Islet precursor cell (in vitro differentiated cells): ENCODE data around the gene SH3GLB2.
"Not testable (repeated sequence)": the region's sequence is repeated elsewhere in the genome, so short reads cannot be mapped to it uniquely, and the experiment has no call there.

Experiments used
- DNase-seq: peaks from one replicate; pipeline ENCODE4 v3.0.0-alpha.2; 2018

The SH3GLB2 gene

DNA sequence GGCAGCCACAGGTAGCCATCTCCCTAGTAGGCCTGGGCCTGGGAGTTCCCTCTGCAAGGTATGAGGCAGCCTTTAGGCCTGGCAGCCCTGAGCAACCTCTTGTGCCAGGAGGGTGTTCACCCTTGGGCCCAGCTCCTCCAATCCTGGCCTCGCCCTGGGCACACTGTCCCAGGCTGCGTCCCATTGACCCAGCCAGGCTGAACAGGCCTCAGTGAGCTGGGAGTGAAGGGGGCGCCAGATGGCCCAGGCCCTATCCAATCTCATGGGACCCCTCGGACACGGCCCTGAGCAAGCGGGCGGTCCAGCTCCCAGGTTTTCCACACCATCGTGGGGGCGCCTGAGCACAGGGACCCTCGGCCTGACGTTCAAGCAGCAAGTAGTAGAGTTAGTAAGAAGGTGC lies 14.5 kb downstream of the SH3GLB2 start:
- DNase-seq: no peak

DNA sequence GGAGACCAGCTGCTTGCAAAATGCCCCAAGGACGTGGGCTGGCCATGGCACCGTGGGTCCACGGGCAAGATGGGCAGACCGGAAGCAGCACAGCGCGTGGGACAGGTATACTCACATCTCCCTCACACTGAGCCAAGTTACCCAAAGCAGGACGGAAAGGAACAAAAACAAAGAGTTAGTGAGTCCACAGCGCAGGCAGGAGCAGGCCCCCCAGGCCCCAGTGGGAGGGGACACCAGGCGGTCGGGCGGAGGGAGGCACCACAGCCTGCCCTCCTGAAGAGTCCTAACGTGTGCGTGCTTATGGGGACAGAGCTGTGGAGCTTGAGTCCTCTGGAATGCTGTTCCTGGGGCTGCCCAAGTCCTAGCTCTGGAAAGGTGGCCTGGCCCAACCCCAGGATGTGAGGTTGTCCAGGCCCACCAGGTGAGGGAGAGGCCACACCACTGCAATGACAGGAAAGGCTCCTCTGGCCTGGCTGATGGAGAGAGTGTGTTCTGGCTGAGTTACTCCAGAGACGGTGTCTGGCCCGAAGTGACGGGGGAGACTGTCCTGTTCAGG lies 15.2 kb downstream of the SH3GLB2 start:
- DNase-seq: no peak

DNA sequence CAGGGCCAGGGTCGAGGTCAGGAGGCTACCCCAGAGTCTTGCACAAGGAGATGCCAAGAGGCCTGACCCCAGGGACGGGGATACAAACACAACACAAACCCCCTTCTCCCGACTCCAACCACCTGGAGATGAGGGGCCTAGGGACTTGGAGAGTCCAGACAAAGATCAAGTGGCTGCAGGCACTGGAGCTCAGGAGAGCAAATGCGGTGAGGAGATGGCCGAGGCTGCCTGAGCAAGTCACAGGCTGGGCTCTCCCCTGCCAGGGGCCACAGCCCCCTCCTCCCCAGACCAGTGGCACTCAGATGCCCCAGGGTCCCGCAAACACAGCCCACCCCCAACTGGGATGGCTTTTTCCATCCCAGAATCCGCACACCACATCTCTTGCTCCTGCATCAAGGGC lies 15.8 kb downstream of the SH3GLB2 start:
- DNase-seq: no peak

DNA sequence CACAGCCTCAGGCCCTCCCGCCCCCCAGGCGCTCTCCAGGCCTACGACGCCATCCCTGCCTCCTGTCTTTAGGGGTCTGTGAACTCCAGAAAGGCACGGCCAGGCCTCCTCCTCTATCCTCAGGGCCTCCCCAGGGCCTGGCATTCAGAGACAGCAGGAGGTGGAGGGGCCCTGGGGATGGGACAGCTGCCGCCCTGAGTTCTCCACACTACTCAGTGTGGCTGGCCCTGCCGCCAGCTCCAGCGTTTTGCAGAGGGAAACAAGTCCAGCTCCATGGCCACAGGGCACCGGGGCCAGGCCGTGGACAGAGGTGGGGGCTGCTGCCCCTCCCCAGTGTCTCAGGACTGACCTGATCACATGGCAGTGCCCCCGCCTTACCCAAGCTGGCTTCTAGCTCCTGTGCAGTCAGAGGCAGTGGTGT lies 16.4 kb downstream of the SH3GLB2 start:
- DNase-seq: no peak

DNA sequence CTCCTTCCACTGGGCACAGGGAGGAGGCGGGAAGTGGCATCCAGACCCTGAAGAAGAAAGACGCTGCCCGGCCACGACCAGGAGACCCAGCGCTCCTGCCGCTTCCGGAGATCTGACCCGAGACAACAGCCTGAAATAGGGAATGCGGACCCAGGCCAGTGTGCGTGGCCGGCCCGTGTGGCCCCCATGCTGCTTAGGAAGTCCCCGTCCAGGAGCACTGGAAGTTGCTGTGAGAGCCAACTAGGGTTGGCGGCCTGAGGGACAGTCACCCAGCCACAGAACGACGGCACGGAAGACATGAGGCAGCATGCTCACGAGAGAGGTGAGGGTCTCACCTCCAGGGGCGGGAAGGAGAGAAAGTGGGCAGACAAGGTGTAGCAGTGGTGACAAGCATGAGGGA lies 17.0 kb downstream of the SH3GLB2 start:
- no peak for DNase-seq

DNA sequence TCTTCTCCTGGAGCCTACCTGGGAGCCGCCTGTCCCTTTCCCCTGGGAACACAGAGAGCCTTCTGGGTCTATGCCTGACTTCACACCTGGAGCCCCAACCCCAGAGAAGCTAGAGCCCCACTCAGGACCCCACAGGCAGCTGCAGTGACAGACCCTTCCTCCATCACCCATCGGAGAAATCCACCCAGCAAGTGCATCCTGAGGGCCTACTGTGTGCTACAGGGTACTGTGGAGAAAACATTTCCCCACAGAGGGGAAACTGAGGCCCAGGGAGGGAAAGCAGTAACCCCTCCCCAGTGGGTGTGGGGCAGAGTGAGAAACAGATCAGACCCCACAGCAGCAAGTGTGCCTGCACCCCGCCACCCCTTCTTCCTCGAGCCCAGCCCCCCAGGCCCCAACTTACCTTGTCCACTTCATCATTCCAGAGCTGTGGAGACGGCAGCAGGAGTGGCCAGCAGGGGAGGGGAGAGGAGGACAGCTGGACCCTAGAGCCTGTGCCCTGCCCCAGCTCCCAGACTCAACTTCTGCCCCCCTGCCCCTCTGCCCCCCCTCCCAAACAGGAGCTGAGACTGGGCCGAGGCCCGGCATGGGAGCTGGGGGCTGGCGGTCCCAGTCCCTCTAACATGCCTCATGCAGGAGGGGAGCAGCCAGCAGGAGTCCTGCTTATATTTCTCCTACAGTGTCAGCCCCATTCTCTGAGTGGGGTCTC lies 17.7 kb downstream of the SH3GLB2 start:
- no peak for DNase-seq

DNA sequence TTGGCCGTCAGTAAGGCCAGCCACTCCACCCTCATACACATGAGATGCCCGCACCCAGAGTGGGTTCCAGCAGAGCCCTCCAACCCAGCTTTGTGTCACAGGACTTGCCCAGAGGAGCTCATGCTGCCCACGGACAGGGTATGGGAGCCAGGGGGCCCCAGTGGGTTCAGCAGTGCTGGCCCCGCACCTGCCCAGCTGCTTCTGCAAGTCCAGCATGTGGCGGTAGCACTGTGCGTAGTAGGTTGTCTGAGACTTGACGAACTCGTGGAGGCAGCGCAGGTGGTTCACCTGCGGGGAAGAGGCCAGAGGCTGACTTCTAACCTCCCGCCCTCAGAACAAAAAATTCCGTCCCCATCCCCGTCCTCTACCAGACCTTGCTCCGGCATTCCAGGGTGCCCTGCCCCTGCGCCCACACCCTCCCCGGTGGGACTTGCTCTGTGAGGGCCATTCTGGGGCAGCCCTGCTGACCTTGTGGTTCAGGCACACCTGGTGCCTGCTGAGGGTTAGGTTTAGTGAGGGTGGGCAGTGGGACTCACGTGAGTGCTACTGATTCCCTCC lies 18.5 kb downstream of the SH3GLB2 start:
- DNase-seq: no peak

DNA sequence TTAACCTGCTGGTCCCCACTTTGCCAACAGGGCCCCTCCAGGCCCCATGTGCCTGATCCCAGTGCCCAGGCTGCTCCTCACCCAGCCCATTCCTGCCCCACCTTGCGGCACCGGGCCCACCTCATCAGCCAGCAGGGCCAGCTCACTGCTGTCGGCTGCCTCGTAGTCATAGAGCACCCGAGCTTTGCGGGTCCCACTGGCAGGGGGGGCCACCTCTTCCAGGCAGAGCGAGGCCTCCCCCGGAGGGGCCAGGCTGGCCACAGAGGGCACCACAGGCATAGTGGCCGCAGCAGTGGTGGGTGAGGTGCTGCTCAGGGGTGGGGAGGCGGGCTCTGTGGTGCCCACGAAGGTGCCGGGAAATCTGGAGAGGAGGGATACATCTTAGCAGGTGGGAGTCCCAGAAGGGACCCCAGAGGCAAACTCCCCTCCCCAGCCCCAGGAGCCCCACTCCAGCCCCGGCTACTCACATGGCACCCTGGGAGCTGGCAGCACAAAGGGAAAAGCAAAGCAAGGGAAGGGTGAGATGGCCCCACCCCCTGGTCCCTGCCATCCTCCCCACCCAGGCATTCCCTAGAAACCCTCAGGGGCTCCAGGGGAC lies 19.0 kb downstream of the SH3GLB2 start:
- no peak for DNase-seq

DNA sequence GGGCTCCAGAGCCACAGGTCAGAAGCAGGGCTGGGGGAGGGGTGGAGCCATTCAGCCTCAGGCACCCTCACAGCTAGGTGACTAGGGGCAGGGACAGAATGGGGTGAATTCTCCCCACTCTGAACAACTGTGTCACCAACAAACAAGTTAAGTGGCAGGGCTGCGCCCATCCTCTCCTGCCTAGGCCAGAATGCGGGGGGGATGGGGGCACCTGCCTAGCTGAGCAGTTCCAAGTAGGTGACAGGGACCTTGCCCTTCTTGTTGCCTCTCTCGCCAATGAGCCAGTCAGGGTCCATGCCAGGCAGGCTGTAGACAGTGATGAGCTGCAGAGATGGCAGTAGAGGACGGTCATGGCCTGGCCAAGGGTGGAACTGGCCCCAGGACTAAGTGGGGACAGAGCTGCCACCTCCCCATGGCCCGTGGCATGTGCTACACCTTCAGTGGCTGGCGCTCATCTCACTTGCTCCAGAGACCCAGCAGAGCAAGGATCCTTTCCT lies 19.6 kb downstream of the SH3GLB2 start:
- no peak for DNase-seq

DNA sequence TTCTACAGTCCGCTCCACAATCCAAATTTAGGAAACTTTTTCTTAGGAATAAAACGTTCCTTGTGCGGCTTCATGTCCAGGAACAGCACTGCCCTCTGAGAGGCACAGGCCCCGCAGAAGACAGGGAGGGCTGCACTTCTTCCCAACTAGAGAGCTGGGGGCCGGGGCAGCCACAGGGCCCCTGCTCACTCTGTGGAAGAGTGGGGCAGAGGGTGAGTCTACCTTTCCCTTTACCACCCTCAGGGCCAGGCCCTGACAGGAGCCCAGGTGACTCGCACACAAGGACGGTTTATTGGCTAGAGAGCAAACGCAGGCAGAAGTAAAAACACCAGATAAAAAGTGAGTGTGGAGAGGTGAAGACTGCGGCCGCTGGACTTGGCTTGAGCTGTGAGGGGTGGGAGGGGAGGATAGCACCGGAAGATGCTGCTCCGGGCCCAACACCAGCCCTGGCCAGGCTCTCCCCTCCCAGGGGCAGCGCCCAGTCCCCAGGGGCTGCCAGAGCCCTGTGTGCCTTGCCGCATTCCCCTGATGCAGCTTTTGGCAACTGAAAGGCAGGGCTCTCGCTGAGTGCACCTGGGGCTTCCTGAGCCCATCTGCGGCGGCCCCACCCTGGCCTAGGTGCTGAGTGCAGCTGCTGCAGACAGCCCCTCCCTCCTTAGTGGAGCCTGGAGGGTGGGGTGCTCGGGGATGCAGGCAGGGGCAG lies 20.2 kb downstream of the SH3GLB2 start:
- no peak for DNase-seq

DNA sequence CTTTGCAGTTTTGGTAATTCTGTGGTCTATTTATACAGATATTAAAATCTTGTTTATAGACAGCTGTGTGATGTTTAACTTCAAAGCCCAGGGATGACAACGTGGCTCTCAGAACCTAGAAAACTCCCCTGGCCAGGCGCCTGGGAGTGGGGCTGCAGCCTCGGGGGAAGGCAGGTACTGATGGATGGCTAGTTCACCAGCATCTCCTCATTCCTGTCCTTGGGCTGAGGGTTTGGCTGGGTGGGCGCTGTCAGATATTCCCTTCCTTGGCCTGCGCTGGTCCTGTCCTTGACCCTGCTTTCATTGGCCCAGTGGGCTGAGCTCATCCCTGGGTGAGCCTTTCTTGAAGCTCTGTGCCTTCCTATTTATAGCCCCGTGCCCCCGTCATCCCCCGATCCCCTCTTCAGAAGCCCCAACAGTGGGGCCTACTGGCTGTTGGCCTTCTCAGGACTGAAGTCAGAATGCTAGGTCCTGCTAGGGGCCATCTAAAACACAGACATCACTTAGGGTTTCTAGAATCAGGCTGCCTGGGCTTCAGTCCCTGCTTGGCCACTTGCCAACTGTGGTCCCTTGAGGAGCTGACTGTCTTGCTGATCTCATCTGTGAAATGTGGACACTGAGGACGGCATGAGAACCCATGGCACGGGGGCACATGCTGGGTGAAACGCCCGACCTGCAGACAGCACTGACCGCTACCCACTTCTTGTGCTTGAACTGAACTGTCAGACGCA lies 20.9 kb downstream of the SH3GLB2 start:
- DNase-seq: no peak

DNA sequence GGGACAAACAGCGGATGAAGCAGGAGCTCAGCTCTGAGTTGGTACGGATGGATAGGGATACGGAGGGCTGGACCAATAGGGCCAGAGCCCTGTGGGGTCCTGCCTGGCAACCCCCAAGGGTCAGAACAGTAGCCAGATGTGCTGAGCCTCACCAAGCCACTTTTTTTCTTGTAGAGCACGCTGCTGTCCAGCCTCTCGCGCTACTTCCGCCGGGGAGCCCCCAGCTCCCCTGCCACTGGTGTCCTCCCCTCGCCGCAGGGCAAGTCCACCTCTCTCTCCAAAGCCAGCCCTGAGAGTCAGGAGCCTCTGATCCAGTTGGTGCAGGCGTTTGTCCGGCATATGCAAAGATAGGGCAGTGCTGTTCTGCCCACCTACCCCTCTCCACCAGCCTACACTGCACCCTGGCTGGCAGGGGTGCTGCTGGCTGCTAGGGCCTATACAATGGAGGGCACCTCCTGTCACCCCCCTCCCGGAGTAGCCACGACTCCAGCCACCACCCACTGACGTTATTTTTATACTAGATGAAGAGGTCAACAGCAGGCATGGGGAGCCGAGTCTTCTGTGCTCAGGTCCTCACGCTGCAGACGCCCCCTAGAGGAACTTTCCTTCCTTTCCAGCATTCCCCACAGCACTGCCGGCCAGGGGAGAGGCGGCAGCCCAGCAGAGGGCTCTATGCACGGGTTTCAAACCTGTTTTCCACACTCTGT lies 21.6 kb downstream of the SH3GLB2 start:
- peak; percentile 90 for DNase-seq

DNA sequence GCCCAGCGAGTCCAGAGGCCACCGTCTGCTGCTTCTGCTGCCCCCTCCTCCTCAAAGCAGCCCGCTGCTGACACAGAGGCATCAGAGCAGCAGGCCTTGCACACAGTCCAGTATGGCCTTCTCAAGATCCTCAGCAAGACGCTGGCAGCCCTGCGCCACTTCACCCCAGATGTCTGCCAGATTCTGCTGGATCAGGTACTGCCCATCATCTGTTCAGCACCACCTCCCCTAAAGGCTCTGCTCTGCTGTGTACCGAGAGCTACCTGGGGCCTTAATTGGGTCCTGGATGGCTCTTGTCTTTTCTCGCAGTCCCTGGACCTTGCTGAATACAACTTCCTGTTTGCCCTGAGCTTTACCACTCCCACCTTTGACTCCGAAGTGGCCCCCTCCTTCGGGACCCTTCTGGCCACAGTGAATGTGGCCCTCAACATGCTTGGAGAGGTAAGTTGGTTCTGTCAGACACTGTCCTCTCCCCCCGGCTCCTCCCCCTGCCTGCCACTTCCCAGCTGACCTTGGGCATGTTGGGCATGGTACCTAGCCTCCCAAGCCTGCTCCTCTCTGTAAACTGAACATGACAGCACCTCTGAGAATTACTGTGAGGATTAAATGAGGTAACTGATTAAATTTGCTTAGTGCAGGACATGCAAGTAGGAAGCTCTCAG lies 22.7 kb downstream of the SH3GLB2 start:
- DNase-seq: no peak

DNA sequence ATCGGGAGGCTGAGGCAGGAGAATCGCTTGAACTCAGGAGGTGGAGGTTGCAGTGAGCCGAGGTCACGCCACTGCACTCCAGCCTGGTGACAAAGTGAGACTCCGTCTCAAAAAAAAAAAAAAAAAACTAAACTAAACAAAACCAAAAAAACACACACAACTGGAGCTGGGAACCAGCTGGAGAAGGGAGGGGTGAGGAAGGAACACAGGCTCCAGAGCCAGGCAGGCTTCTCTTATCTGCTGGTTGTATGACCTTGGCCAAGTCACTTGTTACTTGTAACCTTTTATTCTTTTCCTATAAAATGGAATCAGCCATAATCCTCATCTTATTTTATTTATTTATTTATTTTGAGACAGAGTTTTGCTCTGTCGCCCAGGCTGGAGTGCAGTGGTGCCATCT lies 24.0 kb downstream of the SH3GLB2 start:
- DNase-seq: not testable (repeated sequence)

DNA sequence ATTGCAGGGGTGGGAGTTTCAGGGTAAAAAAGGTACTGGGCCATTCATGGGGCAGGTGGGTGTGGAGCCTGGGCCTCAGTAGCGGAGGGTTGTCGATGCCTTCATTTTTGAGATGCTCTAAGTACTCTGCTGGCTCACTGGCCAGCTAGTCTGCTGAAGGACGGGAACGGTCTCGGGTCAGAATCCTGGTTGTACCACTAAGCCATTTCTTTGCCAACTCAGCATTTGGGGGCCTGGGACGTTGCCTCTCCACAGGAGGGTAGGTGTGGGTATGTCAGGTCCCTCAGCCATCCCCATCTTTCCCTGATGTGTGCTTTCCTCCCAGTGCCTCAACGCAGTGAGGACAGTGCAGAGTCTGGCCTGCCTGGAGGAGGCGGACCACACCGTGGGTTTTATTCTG lies 25.1 kb downstream of the SH3GLB2 start:
- no peak for DNase-seq

DNA sequence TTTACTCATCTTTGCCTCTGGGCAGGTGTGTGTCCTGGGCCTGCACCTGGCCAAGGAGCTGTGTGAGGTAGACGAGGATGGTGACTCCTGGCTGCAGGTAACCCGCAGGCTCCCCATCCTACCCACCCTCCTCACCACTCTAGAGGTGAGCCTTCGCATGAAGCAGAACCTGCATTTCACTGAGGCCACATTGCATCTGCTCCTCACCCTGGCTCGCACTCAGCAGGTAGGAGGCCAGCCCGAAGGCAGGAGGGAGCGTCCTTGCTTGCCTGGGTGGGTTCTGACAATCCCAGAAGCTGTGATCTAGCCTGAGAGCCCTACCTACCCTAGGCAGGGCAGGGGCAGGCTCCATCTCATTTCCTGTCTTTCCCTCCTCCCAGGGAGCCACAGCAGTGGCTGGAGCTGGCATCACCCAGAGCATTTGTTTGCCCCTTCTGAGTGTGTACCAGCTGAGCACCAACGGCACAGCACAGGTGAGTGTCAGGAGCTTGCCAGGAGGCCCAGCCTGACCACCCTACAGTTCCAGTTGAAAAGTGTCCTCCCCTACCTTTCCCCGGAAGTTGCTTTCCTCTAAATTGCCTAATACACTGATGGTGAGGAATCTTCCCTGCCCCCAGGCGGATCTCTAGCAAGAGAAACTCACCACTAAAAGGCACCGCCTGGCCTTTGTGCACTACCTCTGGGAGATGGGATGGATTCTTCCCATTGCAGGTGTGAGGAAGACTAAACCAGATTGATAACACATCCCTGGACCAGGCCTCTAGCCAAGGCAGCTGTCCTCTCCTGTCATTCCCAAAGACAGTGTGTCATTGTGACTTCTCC lies 26.4 kb downstream of the SH3GLB2 start:
- no peak for DNase-seq

DNA sequence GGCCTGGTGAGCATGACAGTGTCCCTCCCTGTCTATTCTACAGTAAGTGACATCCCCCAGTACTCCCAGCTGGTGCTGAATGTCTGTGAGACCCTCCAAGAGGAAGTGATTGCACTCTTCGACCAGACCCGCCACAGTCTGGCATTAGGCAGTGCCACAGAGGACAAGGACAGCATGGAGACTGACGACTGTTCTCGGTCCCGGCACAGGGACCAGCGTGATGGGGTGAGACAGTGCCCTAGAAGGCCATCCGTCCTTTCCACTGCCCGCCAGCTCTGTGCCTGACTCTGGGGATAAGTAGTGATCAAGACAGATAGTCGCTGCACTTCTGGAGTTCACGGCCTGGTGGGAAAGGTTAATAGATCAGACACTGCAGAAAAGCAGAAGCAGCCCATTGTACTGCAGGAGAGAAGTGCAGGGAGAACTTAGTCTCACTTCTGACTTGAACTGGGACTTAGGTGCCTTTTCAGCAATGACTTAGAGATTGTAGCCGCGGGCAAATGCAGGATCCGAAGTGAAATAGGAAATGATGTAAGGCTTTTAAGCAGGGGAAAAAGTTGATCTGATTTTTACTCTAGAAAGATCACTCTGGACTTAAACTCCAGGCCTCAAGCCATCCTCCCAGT lies 28.4 kb downstream of the SH3GLB2 start:
- no peak for DNase-seq

DNA sequence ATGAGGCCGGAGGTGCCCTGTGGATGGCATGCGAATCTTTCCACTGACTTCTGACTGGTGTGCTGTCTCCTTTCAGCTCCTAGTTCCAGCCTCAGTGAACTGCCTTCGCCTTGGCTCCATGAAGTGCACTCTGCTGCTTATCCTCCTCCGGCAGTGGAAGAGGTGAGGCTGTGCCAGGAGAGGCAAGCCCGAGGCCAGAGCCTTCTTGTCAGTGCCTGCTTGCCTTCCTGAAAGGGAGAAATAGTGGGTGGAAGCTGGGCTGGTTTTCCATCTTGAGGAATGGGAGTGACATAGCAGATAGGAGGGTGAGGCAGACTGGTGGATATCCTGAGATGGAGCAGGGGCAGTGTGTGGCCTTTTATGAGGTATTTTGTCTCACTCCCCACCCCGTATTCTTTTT lies 29.7 kb downstream of the SH3GLB2 start:
- DNase-seq: no peak

DNA sequence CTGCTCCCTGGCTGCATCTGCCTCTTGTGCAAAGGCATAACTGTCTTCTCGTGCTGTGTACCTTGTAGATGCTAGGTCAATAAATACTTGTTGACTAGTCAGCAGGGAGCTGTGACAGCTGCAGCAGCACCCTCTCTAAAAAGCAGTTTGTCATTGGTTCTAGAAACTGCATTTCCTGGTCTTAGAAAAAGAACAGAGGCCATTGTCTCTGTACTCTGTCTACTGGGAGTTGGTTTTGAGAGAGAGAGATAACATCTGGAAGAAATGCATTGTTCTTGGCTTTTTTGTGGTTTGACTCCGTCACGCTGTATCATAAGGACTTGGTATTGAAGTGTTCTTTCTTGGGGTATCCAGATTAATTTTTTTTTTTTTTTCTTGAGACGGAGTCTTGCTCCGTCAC lies 32.3 kb downstream of the SH3GLB2 start:
- no peak for DNase-seq

DNA sequence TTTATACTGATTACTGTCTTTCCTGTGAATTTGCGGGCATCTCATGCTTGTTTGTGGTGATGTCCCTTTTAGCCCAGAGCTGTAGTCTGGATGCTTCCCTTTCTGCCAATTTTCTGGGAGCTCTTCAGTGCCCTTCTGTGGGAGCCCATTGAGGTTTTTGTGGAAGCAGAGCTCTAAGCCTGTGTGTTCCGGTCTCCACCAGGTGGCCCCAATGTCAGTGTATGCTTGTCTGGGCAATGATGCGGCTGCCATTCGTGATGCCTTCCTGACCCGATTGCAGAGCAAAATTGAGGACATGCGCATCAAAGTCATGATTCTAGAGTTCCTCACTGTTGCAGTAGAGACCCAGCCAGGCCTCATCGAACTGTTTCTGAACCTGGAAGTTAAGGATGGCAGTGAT lies 35.1 kb downstream of the SH3GLB2 start:
- DNase-seq: no peak
